Measurements from ENCODE around the gene MRPL54. TPM values are rescaled to one million over a fixed set of nuclear protein-coding genes. Genes with fewer than 3 reads are reported as not detected.

MRPL54 gene
- total RNA-seq, 4 donors from 2014 or later = 23.3 to 86.3 (median 63.3) TPM

- peaks cover 0 to 37% of the 10 kb centered on the region in 2 donors for H3K36me3 ChIP-seq
- H3K27ac ChIP-seq = no peak overlapping the region
- DNase-seq (no peak), ATAC-seq (no peak)
- intact Hi-C loops (cut with DNase I; ENCODE audit: low total_unique reads) (no loop called here), in situ Hi-C loops (cut with MboI; ENCODE audit: low sequenced_read_pairs in 4 of 4) (no loop called here)
- no peak for TF ChIP-seq CTCF (IDR thresholded peaks at IDR 0.05 in 4 of 5, conservative IDR thresholded peaks at IDR 0.05 in 1 of 5)
- TF ChIP-seq POLR2A (IDR thresholded peaks at IDR 0.05) = no peak
- H3K9me3 ChIP-seq = no peaks in the 10 kb centered on the region
- no peak overlapping the region for H3K4me3 ChIP-seq
- H3K4me1 ChIP-seq = peaks cover 7 to 8% of the 10 kb centered on the region in 2 donors
- H3K27me3 ChIP-seq = no peaks in the 10 kb centered on the region
Measured at GRCh38 chr19:3767050-3767449, 4.6 kb downstream of the MRPL54 start.

- in situ Hi-C loops (cut with MboI; ENCODE audit: low sequenced_read_pairs in 4 of 4) = no loop called here
- Histone ChIP-seq H3K9me3 (no peaks in the 10 kb centered on the region), H3K27me3 (no peaks in the 10 kb centered on the region), H3K4me3 (no peak overlapping the region), H3K36me3 (peaks cover 0 to 37% of the 10 kb centered on the region in 2 donors), H3K4me1 (peaks cover 5% of the 10 kb centered on the region in 2 donors), H3K27ac (no peak overlapping the region)
- intact Hi-C loops (cut with DNase I; ENCODE audit: low total_unique reads) = no loop called here
- ATAC-seq (no peak), DNase-seq (no peak)
- TF ChIP-seq CTCF (IDR thresholded peaks at IDR 0.05 in 4 of 5, conservative IDR thresholded peaks at IDR 0.05 in 1 of 5) = no peak
- TF ChIP-seq POLR2A (IDR thresholded peaks at IDR 0.05) = no peak
Measured at GRCh38 chr19:3768015-3768747, 5.7 kb downstream of the MRPL54 start.

GRCh38 chr19:3768748-3769099, 6.2 kb downstream of the MRPL54 start:
- DNase-seq (no peak), ATAC-seq (no peak)
- no peak overlapping the region for H3K27ac ChIP-seq
- H3K4me1 ChIP-seq = peaks cover 0 to under 1% of the 10 kb centered on the region in 2 donors
- no peaks in the 10 kb centered on the region for H3K27me3 ChIP-seq
- intact Hi-C loops (cut with DNase I; ENCODE audit: low total_unique reads) (no loop called here), in situ Hi-C loops (cut with MboI; ENCODE audit: low sequenced_read_pairs in 4 of 4) (no loop called here)
- no peak overlapping the region for H3K4me3 ChIP-seq
- peaks cover 0 to 37% of the 10 kb centered on the region in 2 donors for H3K36me3 ChIP-seq
- TF ChIP-seq POLR2A (IDR thresholded peaks at IDR 0.05) (no peak), CTCF (IDR thresholded peaks at IDR 0.05 in 4 of 5, conservative IDR thresholded peaks at IDR 0.05 in 1 of 5) (no peak)
- H3K9me3 ChIP-seq = no peaks in the 10 kb centered on the region

- no peaks in the 10 kb centered on the region for H3K4me1 ChIP-seq
- peaks cover 0 to 37% of the 10 kb centered on the region in 2 donors for H3K36me3 ChIP-seq
- no peak for TF ChIP-seq CTCF (IDR thresholded peaks at IDR 0.05 in 4 of 5, conservative IDR thresholded peaks at IDR 0.05 in 1 of 5)
- TF ChIP-seq POLR2A (IDR thresholded peaks at IDR 0.05) = no peak
- no peaks in the 10 kb centered on the region for H3K27me3 ChIP-seq
- no peaks in the 10 kb centered on the region for H3K9me3 ChIP-seq
- no peak overlapping the region for H3K4me3 ChIP-seq
- DNase-seq (no peak), ATAC-seq (no peak)
- in situ Hi-C loops (cut with MboI; ENCODE audit: low sequenced_read_pairs in 4 of 4) = no loop called here
- H3K27ac ChIP-seq = no peak overlapping the region
- intact Hi-C loops (cut with DNase I; ENCODE audit: low total_unique reads) = no loop called here
Measured at GRCh38 chr19:3769494-3769893, 7.0 kb downstream of the MRPL54 start.
